Lower leg skin (tissue), 3 donors: ENCODE data around the gene PLEKHN1.

Experiments used
- CTCF ChIP-seq, 3 donors: fragments of 450-650 bp; IDR thresholded peaks; one replicate each; pipeline ENCODE4 v1.5.1; 2016; ENCODE audit warnings: antibody characterized with exemption in 3 of 3, mild to moderate bottlenecking in 3 of 3, moderate library complexity in 2 of 3
- POLR2A ChIP-seq, 2 donors: fragments of 450-650 bp; IDR thresholded peaks; one replicate each; pipeline ENCODE4 v1.6.1; 2016 to 2017; ENCODE audit warnings: antibody characterized with exemption in 2 of 2, mild to moderate bottlenecking in 1 of 2, moderate library complexity in 1 of 2

GRCh38 chr1:983798-984475, 17.7 kb downstream of the PLEKHN1 start:
- TF ChIP-seq CTCF (IDR thresholded peaks at IDR 0.05) = no peak
- TF ChIP-seq POLR2A (IDR thresholded peaks at IDR 0.05) = no peak
